ENCODE measurements around the gene CHMP5. TPM values are rescaled to one million over a fixed set of nuclear protein-coding genes. Genes with fewer than 3 reads are reported as not detected.
A peak's percentile ranks its signal among the peaks of the same experiment; 100 is the strongest.

Gene CHMP5
- total RNA-seq, 1 donor from 2014 or later: 70.7 TPM

GRCh38 chr9:33290247-33291030, 25.6 kb downstream of the CHMP5 start, which contains the start of gene NFX1:
Gene NFX1 (plus strand): TSS chr9:33290516. CDS start chr9:33290573, 57 bp downstream.
- Mint-ChIP-seq H3K4me1 (ENCODE audit: low read depth) (peaks cover 54% of the 10 kb centered on the region), H3K9me3 (no peaks in the 10 kb centered on the region), H3K36me3 (ENCODE audit: low read depth) (peaks cover 25% of the 10 kb centered on the region), H3K27me3 (ENCODE audit: insufficient read depth) (no peaks in the 10 kb centered on the region), H3K27ac (peak within 1 kb of the TSS; percentile 100), H3K4me3 (peak within 1 kb of the TSS; percentile 93)
- intact Hi-C loops (cut with micrococcal nuclease): loop anchor here (1.0 to 5.0 kb wide), 12 partner anchors 16 to 758 kb away; partner anchors contain the start of genes APTX, B4GALT1, BAG1 and DNAJA1
- DNase-seq (ENCODE audit: low spot score): peak; percentile 98

GRCh38 chr9:33291031-33291397, 26.2 kb downstream of the CHMP5 start:
- Mint-ChIP-seq H3K4me3 (peak overlapping the region; percentile 93), H3K27ac (peak overlapping the region; percentile 100), H3K9me3 (no peaks in the 10 kb centered on the region), H3K36me3 (ENCODE audit: low read depth) (peaks cover 28% of the 10 kb centered on the region), H3K4me1 (ENCODE audit: low read depth) (peaks cover 59% of the 10 kb centered on the region), H3K27me3 (ENCODE audit: insufficient read depth) (no peaks in the 10 kb centered on the region)
- no peak for DNase-seq (ENCODE audit: low spot score)
- intact Hi-C loops (cut with micrococcal nuclease): loop anchor here (2.0 to 5.0 kb wide), 2 partner anchors 526 to 758 kb away; partner anchors contain the start of genes UBAP2 and UBE2R2

- no peak for DNase-seq (ENCODE audit: low spot score)
These were observed 27.1 kb downstream of the CHMP5 start for GRCh38 chr9:33291901-33292300.

GRCh38 chr9:33293782-33294181, 28.9 kb downstream of the CHMP5 start:
- H3K27me3 Mint-ChIP-seq (ENCODE audit: insufficient read depth): no peaks in the 10 kb centered on the region
- intact Hi-C loops (cut with micrococcal nuclease): loop anchor here (5.0 kb wide), 1 partner anchor 524 kb away; the partner anchor contains the start of gene UBE2R2
- no peaks in the 10 kb centered on the region for H3K9me3 Mint-ChIP-seq
- DNase-seq (ENCODE audit: low spot score): no peak
- H3K36me3 Mint-ChIP-seq (ENCODE audit: low read depth): peaks cover 50% of the 10 kb centered on the region
- no peak overlapping the region for H3K27ac Mint-ChIP-seq
- H3K4me3 Mint-ChIP-seq: no peak overlapping the region
- peaks cover 81% of the 10 kb centered on the region for H3K4me1 Mint-ChIP-seq (ENCODE audit: low read depth)

More at GRCh38 chr9:33291901-33292300, 27.1 kb downstream of the CHMP5 start:
- Mint-ChIP-seq H3K27ac (peak overlapping the region; percentile 100), H3K4me3 (peak overlapping the region; percentile 93), H3K36me3 (ENCODE audit: low read depth) (peaks cover 33% of the 10 kb centered on the region), H3K27me3 (ENCODE audit: insufficient read depth) (no peaks in the 10 kb centered on the region), H3K9me3 (no peaks in the 10 kb centered on the region), H3K4me1 (ENCODE audit: low read depth) (peaks cover 66% of the 10 kb centered on the region)
- intact Hi-C loops (cut with micrococcal nuclease): loop anchor here (2.0 to 5.0 kb wide), 2 partner anchors 525 to 757 kb away; partner anchors contain the start of genes UBAP2 and UBE2R2

GRCh38 chr9:33294670-33295432, 30.0 kb downstream of the CHMP5 start:
- no peak for DNase-seq (ENCODE audit: low spot score)
- peak overlapping the region; percentile 82 for H3K27ac Mint-ChIP-seq
- H3K27me3 Mint-ChIP-seq (ENCODE audit: insufficient read depth): no peaks in the 10 kb centered on the region
- peaks cover 89% of the 10 kb centered on the region for H3K4me1 Mint-ChIP-seq (ENCODE audit: low read depth)
- H3K36me3 Mint-ChIP-seq (ENCODE audit: low read depth): peaks cover 54% of the 10 kb centered on the region
- intact Hi-C loops (cut with micrococcal nuclease): loop anchor here (1.0 to 5.0 kb wide), 2 partner anchors 11 to 522 kb away; partner anchors contain the start of gene UBE2R2
- no peaks in the 10 kb centered on the region for H3K9me3 Mint-ChIP-seq
- H3K4me3 Mint-ChIP-seq: peak overlapping the region; percentile 59

GRCh38 chr9:33295571-33295970, 30.7 kb downstream of the CHMP5 start:
- peaks cover 56% of the 10 kb centered on the region for H3K36me3 Mint-ChIP-seq (ENCODE audit: low read depth)
- H3K27me3 Mint-ChIP-seq (ENCODE audit: insufficient read depth): no peaks in the 10 kb centered on the region
- H3K4me1 Mint-ChIP-seq (ENCODE audit: low read depth): peaks cover 83% of the 10 kb centered on the region
- peak overlapping the region; percentile 89 for H3K27ac Mint-ChIP-seq
- no peaks in the 10 kb centered on the region for H3K9me3 Mint-ChIP-seq
- intact Hi-C loops (cut with micrococcal nuclease): loop anchor here (1.0 kb wide), 1 partner anchor 11 kb away; no protein-coding TSS in a partner anchor
- H3K4me3 Mint-ChIP-seq: peak overlapping the region; percentile 49
- no peak for DNase-seq (ENCODE audit: low spot score)

- Mint-ChIP-seq H3K36me3 (ENCODE audit: low read depth) (peaks cover 54% of the 10 kb centered on the region), H3K27me3 (ENCODE audit: insufficient read depth) (no peaks in the 10 kb centered on the region), H3K4me1 (ENCODE audit: low read depth) (peaks cover 68% of the 10 kb centered on the region), H3K4me3 (peak overlapping the region; percentile 9), H3K27ac (peak overlapping the region; percentile 67), H3K9me3 (no peaks in the 10 kb centered on the region)
- intact Hi-C loops (cut with micrococcal nuclease): no loop called here
- DNase-seq (ENCODE audit: low spot score): no peak
These were observed 32.6 kb downstream of the CHMP5 start for GRCh38 chr9:33297432-33297831.

GRCh38 chr9:33300546-33300945, 35.7 kb downstream of the CHMP5 start:
- H3K9me3 Mint-ChIP-seq: no peaks in the 10 kb centered on the region
- H3K36me3 Mint-ChIP-seq (ENCODE audit: low read depth): peaks cover 45% of the 10 kb centered on the region
- intact Hi-C loops (cut with micrococcal nuclease): loop anchor here (10.0 kb wide), 1 partner anchor 1024 kb away; the partner anchor contains the start of genes KIF24 and NUDT2
- H3K27me3 Mint-ChIP-seq (ENCODE audit: insufficient read depth): no peaks in the 10 kb centered on the region
- DNase-seq (ENCODE audit: low spot score): no peak
- peaks cover 40% of the 10 kb centered on the region for H3K4me1 Mint-ChIP-seq (ENCODE audit: low read depth)
- H3K4me3 Mint-ChIP-seq: no peak overlapping the region
- peak overlapping the region; percentile 13 for H3K27ac Mint-ChIP-seq

GRCh38 chr9:33304362-33304761, 39.5 kb downstream of the CHMP5 start:
- Mint-ChIP-seq H3K27me3 (ENCODE audit: insufficient read depth) (no peaks in the 10 kb centered on the region), H3K4me1 (ENCODE audit: low read depth) (peaks cover 2% of the 10 kb centered on the region), H3K27ac (no peak overlapping the region), H3K9me3 (no peaks in the 10 kb centered on the region), H3K36me3 (ENCODE audit: low read depth) (peaks cover 25% of the 10 kb centered on the region), H3K4me3 (no peak overlapping the region)
- intact Hi-C loops (cut with micrococcal nuclease): loop anchor here (10.0 kb wide), 1 partner anchor 1020 kb away; the partner anchor contains the start of genes KIF24 and NUDT2
- no peak for DNase-seq (ENCODE audit: low spot score)

- intact Hi-C loops (cut with micrococcal nuclease): loop anchor here (1.0 to 10.0 kb wide), 7 partner anchors 11 to 1019 kb away; partner anchors contain the start of genes B4GALT1, CHMP5, KIF24 and NFX1
- Mint-ChIP-seq H3K4me3 (no peak overlapping the region), H3K27me3 (ENCODE audit: insufficient read depth) (no peaks in the 10 kb centered on the region), H3K36me3 (ENCODE audit: low read depth) (peaks cover 27% of the 10 kb centered on the region), H3K9me3 (no peaks in the 10 kb centered on the region), H3K27ac (no peak overlapping the region), H3K4me1 (ENCODE audit: low read depth) (peaks cover 9% of the 10 kb centered on the region)
- peak; percentile 42 for DNase-seq (ENCODE audit: low spot score)
These were observed 41.2 kb downstream of the CHMP5 start for GRCh38 chr9:33306037-33306436.

GRCh38 chr9:33307067-33307466, 42.2 kb downstream of the CHMP5 start:
- H3K4me3 Mint-ChIP-seq: peak overlapping the region; percentile 13
- intact Hi-C loops (cut with micrococcal nuclease): loop anchor here (2.0 to 10.0 kb wide), 3 partner anchors 14 to 1018 kb away; partner anchors contain the start of genes B4GALT1, KIF24 and NUDT2
- no peaks in the 10 kb centered on the region for H3K9me3 Mint-ChIP-seq
- H3K27me3 Mint-ChIP-seq (ENCODE audit: insufficient read depth): no peaks in the 10 kb centered on the region
- no peak for DNase-seq (ENCODE audit: low spot score)
- H3K4me1 Mint-ChIP-seq (ENCODE audit: low read depth): peaks cover 14% of the 10 kb centered on the region
- peaks cover 33% of the 10 kb centered on the region for H3K36me3 Mint-ChIP-seq (ENCODE audit: low read depth)
- peak overlapping the region; percentile 25 for H3K27ac Mint-ChIP-seq

- intact Hi-C loops (cut with micrococcal nuclease): loop anchor here (5.0 to 10.0 kb wide), 2 partner anchors 143 to 1015 kb away; partner anchors contain the start of genes B4GALT1, KIF24 and NUDT2
- no peak for DNase-seq (ENCODE audit: low spot score)
- H3K27me3 Mint-ChIP-seq (ENCODE audit: insufficient read depth): no peaks in the 10 kb centered on the region
- H3K9me3 Mint-ChIP-seq: no peaks in the 10 kb centered on the region
- H3K27ac Mint-ChIP-seq: no peak overlapping the region
- H3K4me1 Mint-ChIP-seq (ENCODE audit: low read depth): peaks cover 17% of the 10 kb centered on the region
- peaks cover 40% of the 10 kb centered on the region for H3K36me3 Mint-ChIP-seq (ENCODE audit: low read depth)
- H3K4me3 Mint-ChIP-seq: no peak overlapping the region
These were observed 45.1 kb downstream of the CHMP5 start for GRCh38 chr9:33309903-33310302.

Data from activated T-helper 1 cell treated with anti-CD3 and anti-CD28 coated beads, Interleukin-12 subunit alpha, Interleukin-12 subunit beta, Interleukin-2, Interleukin-4 antibody, amounts not matched to agents 30 ng/mL and 10 ng/mL and 1 ng/mL, durations not matched to agents 14 hours and 24 hours and 36 hours (primary cell).